GM20000 (cell line): ENCODE measurements around the gene RHCE.

Experiments
- DNase-seq: peaks from one replicate; pipeline ENCODE4 v3.0.0; 2012; ENCODE audit warnings: low spot score
- TF ChIP-seq, protein P1 (sequence below): IDR thresholded peaks from 2 replicates; pipeline ENCODE4 v1.5.1; 2012; ENCODE audit warnings: mild to moderate bottlenecking, control low read depth; ENCODE audit errors: extremely low read depth, missing control alignments

RHCE gene

GRCh38 chr1:25442178-25442577 lies 21.6 kb upstream of the RHCE start:
- no peak for DNase-seq
- TF ChIP-seq, protein P1, sequence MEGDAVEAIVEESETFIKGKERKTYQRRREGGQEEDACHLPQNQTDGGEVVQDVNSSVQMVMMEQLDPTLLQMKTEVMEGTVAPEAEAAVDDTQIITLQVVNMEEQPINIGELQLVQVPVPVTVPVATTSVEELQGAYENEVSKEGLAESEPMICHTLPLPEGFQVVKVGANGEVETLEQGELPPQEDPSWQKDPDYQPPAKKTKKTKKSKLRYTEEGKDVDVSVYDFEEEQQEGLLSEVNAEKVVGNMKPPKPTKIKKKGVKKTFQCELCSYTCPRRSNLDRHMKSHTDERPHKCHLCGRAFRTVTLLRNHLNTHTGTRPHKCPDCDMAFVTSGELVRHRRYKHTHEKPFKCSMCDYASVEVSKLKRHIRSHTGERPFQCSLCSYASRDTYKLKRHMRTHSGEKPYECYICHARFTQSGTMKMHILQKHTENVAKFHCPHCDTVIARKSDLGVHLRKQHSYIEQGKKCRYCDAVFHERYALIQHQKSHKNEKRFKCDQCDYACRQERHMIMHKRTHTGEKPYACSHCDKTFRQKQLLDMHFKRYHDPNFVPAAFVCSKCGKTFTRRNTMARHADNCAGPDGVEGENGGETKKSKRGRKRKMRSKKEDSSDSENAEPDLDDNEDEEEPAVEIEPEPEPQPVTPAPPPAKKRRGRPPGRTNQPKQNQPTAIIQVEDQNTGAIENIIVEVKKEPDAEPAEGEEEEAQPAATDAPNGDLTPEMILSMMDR: no peak

GRCh38 chr1:25439287-25439686 lies 18.7 kb upstream of the RHCE start:
- TF ChIP-seq, protein P1: no peak
- DNase-seq: no peak

- TF ChIP-seq, protein P1: no peak
- DNase-seq: no peak
Observed at GRCh38 chr1:25437672-25438071, 17.0 kb upstream of the RHCE start.

GRCh38 chr1:25435397-25436108 lies 14.9 kb upstream of the RHCE start:
- no peak for DNase-seq
- TF ChIP-seq, protein P1: no peak

GRCh38 chr1:25433389-25434186 lies 13.0 kb upstream of the RHCE start:
- DNase-seq: no peak
- TF ChIP-seq, protein P1: no peak

DNA sequence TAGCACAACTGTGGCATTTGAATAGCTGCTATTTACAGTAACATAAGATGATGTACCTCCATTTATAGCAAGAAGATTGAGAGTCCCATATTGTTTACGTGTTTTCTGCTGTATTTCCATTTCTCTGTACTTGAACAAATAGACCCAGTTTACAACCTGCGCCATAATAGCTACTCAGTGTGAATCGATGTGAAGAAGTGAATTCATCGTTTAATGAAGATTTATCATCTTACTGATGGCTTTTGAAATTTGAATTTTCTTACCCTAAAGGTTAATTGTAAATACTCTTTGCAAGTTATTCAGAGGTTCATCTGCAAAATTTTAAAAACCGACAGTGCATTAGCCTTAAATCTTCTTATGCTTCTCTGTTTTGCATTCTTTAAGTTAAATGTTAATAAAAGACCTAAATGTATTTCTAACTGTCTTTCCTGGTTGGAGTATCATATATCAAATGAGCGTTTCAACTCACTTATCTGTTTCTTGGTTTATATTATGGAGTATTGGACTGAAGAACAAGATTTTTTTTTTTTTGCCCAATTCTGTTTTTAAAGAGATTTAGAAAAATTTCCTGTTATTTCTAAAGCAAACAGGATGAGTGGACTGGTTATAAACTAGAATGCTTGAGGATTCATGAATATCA lies 12.2 kb upstream of the RHCE start:
- no peak for DNase-seq
- TF ChIP-seq, protein P1: no peak
